ENCODE measurements around the gene EGR1.

GRCh38 chr5:138472353-138472752 lies 7.1 kb downstream of the EGR1 start:
- TF ChIP-seq POLR2AphosphoS5 (IDR thresholded peaks at IDR 0.05; ENCODE audit: low read depth, low read length), result no peak
- TF ChIP-seq EZH2 (IDR thresholded peaks at IDR 0.05), result no peak
- TF ChIP-seq SRF (IDR thresholded peaks at IDR 0.05; ENCODE audit: low read depth), result no peak
